ENCODE measurements around the gene CDK18.

Gene CDK18

DNA sequence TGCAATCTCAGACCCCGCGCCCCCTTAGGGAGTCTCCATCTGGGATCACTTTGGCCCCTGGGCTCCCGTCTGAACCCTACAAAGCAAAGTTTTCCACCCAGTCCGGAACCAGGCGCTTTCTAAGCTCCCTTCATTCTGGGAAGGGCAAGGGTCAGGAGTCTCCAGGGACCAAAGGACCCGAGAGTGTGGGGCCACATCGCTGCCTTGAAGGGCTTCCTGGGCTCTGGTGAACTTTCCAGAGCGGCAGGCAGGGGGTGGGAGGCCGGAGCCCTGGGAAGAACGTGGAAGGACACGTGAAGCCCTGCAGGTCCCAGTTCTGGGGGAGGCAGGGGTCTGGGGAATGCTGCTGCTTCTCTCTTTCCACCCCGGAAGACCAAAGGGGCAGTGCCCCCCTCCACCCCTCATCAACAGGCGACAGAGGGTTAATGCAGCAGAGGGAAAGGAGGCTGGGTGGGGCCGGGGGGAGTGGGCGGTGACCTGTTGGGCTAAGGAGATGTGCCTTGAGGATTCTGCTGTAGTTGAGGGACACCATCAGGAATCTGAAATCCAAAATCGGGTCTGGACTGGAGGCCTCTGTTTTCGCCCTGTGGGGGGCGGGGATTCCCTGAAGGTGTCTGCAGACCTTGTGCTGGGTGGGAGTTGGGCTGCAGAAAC lies 734 bp downstream of the CDK18 start:
- peak; percentile 23 for DNase-seq (ENCODE audit: low spot score)

- peak; percentile 24 for DNase-seq (ENCODE audit: low spot score)
These were observed 1.3 kb downstream of the CDK18 start for GRCh38 chr1:205505791-205506190.

DNA sequence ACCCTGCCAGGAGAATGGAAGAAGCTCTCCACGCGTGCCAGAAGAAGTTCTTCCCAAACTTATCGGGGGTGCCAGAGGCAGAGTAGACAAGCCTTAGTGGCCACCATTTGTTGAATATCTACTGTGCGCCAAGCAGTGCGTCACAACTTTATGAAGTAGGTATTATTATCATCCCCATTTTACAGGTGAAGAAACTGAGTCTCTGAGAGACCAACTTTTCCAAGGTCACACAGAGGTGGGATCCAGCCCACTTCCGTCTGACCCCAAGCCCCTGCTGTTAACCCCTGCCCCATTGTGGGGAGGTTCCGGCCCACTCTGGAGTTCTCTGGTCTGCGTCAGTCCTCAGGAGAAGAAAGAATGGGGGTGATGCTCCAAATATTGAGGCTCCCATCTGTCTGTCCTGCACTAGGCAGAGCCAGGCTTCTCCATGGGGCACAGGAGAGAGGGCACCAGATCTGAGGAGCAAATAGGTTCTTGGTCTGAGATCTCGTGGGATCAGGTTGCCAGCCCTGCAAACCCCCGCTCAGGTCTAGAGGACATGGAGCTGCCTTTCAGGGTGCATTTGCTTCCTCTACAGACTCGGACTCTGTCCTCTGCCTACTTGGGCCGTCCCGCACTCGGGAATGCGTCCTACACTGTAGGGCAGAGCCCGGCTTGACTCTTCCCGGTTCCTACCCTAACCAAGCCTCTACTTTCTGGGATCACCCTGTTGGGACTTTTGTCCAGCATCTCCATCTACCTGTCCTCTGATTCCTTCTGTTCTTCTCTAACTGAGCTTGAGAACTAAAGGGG lies 2.1 kb downstream of the CDK18 start:
- no peak for DNase-seq (ENCODE audit: low spot score)

- no peak for DNase-seq (ENCODE audit: low spot score)
These were observed 3.8 kb downstream of the CDK18 start for GRCh38 chr1:205508227-205508714.

DNA sequence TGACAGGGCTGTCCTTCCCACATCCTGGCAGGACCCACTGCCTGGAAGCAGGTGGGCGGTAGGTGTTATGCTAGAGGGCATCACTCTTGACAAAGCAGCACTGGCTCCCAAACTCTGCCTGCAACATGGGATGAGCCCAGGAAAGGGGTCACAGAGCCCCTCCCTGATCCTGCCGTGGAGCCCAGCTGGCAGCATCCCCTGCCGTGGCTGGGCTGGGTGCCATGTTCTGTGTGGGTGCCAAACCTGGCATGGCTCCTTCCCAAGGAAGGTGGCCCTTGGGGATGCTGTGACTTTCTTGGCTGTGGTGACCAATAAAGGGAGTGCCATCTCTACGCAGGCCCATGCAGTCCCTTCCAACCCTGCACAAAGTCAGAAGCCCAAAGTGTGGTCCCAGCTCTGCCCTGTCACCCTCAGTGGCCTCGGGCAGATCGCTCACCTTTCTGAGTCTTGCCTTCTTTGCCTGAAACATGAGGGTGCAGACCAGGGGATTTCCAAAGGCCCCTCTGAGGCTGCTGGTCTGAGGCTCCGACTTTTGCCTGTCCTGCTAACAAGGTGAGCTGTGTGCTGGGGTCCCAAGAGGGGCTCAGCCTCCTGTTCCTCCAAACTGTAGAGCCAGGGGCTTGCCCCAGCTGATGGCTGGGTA lies 6.0 kb downstream of the CDK18 start:
- DNase-seq (ENCODE audit: low spot score) = no peak

DNA sequence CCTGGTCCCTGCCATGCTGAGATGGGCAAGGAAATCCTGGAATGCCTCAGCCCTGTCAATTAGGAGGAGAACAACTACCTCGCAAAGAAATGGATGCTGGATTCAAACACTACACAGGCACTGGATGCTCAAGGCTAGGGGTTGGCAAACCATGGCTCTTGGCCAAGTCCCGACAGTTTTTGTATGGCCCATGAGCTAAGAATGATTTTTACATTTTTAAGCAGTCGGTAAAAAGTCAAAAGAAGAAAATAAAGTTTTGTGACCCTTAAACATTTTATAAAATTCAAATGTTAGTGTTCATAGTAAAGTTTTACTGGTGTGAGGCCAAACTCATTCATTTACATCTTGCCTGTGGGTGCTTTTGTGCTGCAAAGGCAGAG lies 6.5 kb downstream of the CDK18 start:
- DNase-seq (ENCODE audit: low spot score) = no peak

DNA sequence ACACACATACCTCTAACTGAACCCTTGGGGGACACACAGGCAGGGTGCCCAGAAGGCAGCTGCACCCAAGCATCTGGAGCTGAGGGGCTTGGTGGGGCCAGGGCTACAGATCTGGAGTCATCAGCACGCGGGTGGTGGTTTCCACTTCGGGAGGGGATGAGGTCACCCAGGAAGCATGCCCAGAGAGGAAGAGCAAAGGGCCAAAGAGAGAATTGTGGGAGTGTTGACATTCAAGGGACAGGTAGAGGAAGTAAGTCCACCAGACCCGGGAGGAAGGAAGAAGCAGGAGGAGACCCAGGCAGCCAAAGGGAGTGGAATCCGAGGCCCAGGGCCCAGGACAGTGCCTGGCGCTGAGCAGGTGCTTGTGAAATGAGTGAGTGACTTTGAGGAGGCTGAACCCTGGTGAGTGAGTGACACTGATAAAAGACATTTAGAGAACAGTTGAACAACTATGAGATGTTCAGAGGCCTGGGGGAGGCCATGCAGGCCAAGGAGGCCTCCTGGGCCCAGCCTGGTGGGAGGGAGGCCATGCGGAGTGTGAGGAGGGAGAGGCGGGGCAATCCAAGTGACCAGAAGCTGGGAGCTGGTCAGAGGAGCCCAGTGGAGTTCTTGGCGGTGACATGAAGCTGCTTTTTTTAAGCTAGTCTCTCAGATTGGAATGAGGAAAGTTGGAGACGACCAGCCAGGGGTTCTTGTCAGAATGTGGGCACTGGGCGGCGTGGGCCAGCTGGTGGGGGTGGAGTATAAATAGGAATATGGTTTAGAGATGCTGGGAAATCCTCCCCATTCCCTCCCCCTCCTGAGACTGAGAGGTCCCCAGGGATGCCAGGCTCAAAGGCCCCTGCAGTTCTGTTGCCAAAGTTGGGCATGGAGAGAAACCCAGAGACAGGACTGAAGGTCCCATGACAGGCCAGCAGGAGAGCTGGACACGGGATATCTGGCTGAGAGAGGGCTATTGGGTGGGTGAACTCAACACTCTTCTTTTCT lies 7.9 kb downstream of the CDK18 start:
- DNase-seq (ENCODE audit: low spot score) = no peak

GRCh38 chr1:205513774-205514173 lies 9.3 kb downstream of the CDK18 start:
- DNase-seq (ENCODE audit: low spot score) = no peak

GRCh38 chr1:205514211-205515142 lies 10.0 kb downstream of the CDK18 start:
- no peak for DNase-seq (ENCODE audit: low spot score)

GRCh38 chr1:205515781-205516253 lies 11.3 kb downstream of the CDK18 start:
- DNase-seq (ENCODE audit: low spot score) = no peak

DNA sequence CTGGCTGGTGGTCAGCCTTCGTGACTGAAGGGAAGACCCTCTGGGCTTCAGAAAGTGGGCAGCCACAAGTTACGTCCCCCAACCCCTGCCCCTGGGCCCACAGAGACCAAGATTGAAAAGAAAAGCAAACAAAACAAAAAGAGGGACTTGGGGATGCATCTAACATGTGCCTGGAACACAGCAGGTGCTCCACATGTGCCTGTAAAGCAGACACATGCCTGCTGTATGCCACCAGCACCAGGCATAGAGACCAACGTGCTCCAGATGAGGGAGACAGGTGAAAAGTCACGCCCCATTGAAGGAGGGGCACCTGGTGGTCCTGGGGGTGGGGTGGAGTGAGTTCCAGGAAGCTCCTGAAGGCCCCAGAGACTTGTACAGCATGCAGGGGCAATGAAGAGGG lies 11.9 kb downstream of the CDK18 start:
- no peak for DNase-seq (ENCODE audit: low spot score)

- no peak for DNase-seq (ENCODE audit: low spot score)
These were observed 12.8 kb downstream of the CDK18 start for GRCh38 chr1:205517288-205517687.

GRCh38 chr1:205517763-205518162 lies 13.3 kb downstream of the CDK18 start:
- no peak for DNase-seq (ENCODE audit: low spot score)

GRCh38 chr1:205518661-205519540 lies 14.4 kb downstream of the CDK18 start:
- DNase-seq (ENCODE audit: low spot score) = no peak

DNA sequence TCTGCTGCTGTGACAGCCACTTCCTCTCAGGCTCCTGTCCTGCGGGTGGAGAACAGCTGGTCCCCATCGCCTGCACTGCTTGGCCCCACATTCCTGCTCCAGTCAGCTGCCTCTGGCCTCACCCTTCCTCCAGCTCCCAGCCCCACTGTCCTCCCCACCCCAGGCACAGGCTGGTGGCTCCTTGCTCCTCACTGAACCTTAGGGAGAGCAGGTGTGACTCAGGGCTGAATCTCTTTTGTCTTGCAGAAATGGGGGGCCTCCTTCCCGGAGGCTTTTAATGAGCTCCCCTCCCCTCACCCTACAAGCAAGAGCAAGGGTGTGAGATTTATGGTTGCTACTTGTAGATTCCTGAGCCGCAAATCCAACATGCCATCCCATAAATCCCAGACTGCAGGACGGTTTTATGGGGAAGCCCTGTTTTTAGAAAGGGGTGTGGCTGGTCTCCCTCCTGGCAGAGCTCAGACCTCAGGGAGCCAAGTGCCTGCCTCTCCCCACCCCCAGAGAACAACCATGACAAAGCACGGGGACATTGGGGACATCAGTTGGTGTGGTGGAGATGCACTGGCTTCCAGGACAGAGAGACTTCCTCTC lies 15.2 kb downstream of the CDK18 start:
- no peak for DNase-seq (ENCODE audit: low spot score)

DNA sequence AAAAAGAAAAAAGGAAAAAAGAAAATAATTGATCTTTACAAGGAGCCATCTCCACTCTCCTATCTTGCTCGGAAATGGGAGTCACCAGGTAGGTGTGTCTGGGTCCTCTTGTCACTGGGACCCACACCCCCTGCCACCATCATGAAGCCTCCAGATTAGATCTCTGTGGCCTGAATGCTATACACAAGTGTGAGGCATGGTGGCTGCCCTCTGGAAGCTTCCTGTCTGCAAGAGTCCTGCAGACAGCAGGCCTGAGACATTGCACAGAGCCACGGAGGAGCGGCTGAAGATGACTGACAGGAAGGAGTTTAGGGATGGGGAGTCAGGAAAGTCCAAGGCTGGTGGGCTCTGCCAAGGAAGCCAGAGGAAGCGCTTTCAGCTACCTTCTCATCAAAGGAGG lies 16.2 kb downstream of the CDK18 start:
- DNase-seq (ENCODE audit: low spot score) = no peak

DNA sequence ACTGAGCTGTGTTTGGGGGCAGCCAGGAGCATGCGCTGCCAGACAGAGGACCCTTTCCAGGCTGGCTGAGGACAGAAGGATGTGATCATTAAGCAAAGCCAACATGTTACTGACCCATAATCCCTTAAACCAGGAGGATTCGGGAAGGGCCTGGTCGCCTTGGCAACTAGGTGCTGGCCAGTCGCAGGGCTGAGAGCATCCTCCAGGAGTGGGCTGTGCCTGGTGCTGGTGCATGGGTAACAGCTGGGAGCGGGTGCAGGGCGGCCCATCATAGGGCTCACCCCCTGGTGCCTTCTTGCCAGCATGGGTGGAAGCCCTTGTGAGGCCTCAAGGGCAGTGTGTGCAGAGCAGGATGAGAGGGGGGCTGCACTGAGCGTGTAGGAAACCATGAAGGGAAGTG lies 17.2 kb downstream of the CDK18 start:
- DNase-seq (ENCODE audit: low spot score) = no peak

DNA sequence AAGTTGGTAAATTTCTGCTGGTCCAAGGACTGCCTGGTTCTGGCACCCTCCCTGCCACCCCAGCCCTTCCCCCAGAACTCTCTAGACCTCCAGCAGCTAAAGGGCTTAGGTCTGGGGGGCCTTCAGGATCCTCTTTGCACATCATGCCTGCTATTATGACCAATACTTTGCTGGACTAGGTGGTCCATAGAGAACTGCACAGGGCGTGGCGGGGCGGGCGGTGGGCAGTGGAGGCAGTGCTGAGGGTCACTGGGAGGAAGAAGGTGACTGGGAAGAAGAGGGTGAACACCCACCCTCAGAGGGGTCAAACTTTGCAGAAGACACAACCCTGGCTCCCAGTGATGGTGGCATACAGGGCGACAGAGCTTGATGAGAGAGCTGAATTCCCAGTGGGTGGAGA lies 18.2 kb downstream of the CDK18 start:
- DNase-seq (ENCODE audit: low spot score) = no peak

- no peak for DNase-seq (ENCODE audit: low spot score)
These were observed 18.9 kb downstream of the CDK18 start for GRCh38 chr1:205523261-205523890.

Measured in RKO (cell line).